HG02798 (cell line): ENCODE measurements around the gene KLHL7.
"Not testable (repeated sequence)": the region's sequence is repeated elsewhere in the genome, so short reads cannot be mapped to it uniquely, and the experiment has no call there.

Experiments used
- ATAC-seq: cut with Tn5 transposase; IDR thresholded peaks from one replicate; pipeline ENCODE4 v1.9.1; 2021; ENCODE audit warnings: mild to moderate bottlenecking; ENCODE audit not compliant: unreplicated experiment, poor library complexity

The KLHL7 gene

GRCh38 chr7:23106823-23107663 is 1.5 kb downstream of the KLHL7 start:
- ATAC-seq = no peak

GRCh38 chr7:23107781-23108180 is 2.2 kb downstream of the KLHL7 start:
- no peak for ATAC-seq

- no peak for ATAC-seq
These were observed 3.4 kb downstream of the KLHL7 start for GRCh38 chr7:23108995-23109394.

- ATAC-seq = no peak
These were observed 3.9 kb downstream of the KLHL7 start for GRCh38 chr7:23109470-23109869.

- ATAC-seq = no peak
These were observed 9.3 kb downstream of the KLHL7 start for GRCh38 chr7:23114896-23115295.

GRCh38 chr7:23115991-23116390 is 10.4 kb downstream of the KLHL7 start:
- no peak for ATAC-seq

GRCh38 chr7:23117841-23118240 is 12.3 kb downstream of the KLHL7 start:
- ATAC-seq = no peak

- ATAC-seq = no peak
These were observed 14.5 kb downstream of the KLHL7 start for GRCh38 chr7:23120106-23120505.

GRCh38 chr7:23121165-23121564 is 15.6 kb downstream of the KLHL7 start:
- ATAC-seq = no peak

GRCh38 chr7:23123007-23123406 is 17.4 kb downstream of the KLHL7 start:
- no peak for ATAC-seq

GRCh38 chr7:23123465-23123864 is 17.9 kb downstream of the KLHL7 start:
- ATAC-seq = no peak

GRCh38 chr7:23129036-23129435 is 23.5 kb downstream of the KLHL7 start:
- no peak for ATAC-seq

GRCh38 chr7:23131799-23132198 is 26.2 kb downstream of the KLHL7 start:
- ATAC-seq = not testable (repeated sequence)

- ATAC-seq = no peak
These were observed 28.2 kb downstream of the KLHL7 start for GRCh38 chr7:23133797-23134196.

GRCh38 chr7:23135755-23136154 is 30.2 kb downstream of the KLHL7 start:
- no peak for ATAC-seq

GRCh38 chr7:23136216-23136615 is 30.6 kb downstream of the KLHL7 start:
- ATAC-seq = no peak

GRCh38 chr7:23157679-23158078 is 52.1 kb downstream of the KLHL7 start:
- ATAC-seq = no peak

- no peak for ATAC-seq
These were observed 53.0 kb downstream of the KLHL7 start for GRCh38 chr7:23158546-23158945.

- ATAC-seq = no peak
These were observed 55.9 kb downstream of the KLHL7 start for GRCh38 chr7:23161482-23161881.

GRCh38 chr7:23164846-23165245 is 59.3 kb downstream of the KLHL7 start:
- no peak for ATAC-seq

- no peak for ATAC-seq
These were observed 59.7 kb downstream of the KLHL7 start for GRCh38 chr7:23165316-23165715.

GRCh38 chr7:23167691-23168090 is 62.1 kb downstream of the KLHL7 start:
- ATAC-seq = no peak
